GM10847 (cell line): ENCODE measurements around the gene RPS26.

Source experiments
- POLR2A ChIP-seq: IDR thresholded peaks from 2 replicates; pipeline ENCODE4 v1.6.1; 2011; ENCODE audit not compliant: insufficient read length; ENCODE audit errors: extremely low read depth

Gene RPS26

GRCh38 chr12:56041552-56042429 is at the start of gene RPS26:
Gene RPS26, plus strand, starts transcription at chr12:56041918. Its CDS starts 249 bp downstream, at chr12:56042167.
- TF ChIP-seq POLR2A: peak; percentile 99

DNA sequence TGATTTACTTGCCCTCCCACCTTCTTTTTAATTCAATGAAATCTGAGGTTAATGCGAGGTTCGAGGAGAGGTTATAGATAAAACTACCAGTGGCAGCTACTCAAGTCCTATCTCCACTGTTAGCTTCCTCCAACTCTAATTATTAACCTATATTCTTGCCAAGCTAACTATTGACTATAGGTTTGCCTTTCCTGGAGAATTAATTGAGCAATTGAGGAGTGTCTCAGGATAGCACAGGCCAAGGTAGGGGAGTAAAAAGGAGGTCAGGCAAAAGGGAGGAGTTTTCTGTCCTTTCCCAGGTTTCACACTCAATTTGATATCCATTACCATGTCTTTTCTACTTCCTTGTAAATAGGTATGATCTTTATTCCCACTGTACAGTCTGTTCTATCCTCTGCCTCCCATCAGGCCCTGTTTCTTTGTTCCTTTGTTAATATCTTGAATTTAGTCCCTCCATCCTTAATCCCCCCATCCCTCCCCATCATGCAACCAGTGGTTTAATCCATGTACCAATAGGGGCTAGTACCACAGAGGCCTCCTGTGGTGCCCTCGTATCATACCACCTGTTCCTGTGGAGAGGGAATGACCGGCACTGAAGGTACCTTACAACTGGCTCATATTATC is 48.4 kb upstream of the RPS26 start:
- TF ChIP-seq POLR2A: no peak

- no peak for TF ChIP-seq POLR2A
Measured at GRCh38 chr12:55995366-55995765, 46.4 kb upstream of the RPS26 start.

DNA sequence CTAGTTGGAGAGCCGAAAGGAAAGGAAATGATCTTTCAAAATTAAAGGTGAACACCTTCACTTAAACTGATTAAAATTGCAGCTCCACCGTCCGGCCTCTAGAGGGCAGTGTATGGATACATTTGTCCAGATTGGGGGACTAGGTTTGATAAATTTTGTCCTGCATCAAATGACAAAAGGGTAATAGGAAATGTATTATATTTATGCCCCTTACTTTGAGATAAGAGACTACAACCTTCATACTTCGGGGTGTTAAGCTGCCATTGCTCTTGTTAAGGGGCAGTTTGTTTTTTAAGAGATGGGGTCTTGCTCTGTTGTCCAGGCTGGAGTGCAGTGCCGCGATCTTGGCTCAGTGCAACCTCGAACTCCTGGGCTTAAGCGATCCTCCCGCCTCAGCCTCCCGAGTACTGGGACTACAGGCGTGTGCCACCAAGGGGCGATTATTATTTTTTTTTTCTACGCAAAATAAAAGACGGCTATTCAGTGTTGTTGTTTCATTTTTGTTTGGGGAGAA is 45.5 kb upstream of the RPS26 start:
- TF ChIP-seq POLR2A: no peak

DNA sequence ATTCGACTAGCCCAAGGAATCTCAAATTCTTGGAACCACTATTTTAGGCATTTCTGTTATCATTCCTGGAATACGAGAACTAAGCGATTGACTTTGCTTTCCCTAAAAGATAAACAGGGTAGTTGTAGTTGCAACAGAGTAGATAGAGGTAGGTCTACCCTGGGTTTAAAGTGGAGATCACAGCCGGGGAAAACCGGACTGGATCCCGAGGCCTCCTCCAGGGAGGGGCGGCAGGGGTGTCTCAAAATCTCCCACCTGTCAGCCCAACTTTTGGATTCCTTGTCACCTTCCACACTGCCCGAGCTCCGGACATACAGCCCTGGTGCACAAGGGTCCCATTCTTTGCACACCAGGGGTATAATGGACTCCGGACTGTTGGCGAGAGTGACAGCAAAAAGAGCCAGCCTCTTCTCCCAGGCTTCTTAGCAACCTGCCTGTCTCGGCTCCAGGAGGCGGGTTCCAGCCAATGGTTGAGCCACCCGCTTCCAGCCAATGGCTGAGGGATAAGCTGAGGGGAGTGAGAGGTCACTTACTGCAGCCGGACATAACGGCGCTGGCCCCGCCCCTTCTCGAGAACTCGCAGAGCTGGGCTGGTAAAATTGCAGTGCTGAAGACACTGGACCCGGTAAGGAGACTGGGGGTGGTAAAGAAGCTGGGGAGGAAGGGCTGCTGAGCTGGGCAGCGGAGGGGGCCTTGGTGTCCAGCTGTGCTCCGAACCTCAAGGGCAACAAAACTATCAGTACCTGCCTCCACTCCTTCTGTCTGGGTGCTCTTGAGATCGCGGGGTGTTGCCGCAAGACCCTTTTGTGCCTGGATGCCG is 44.8 kb upstream of the RPS26 start, which contains the start of gene SUOX:
TSS of gene SUOX (plus strand) at position 562 of the 820 bp plus-strand sequence. CDS start 4,946 bp downstream, outside the sequence.
- TF ChIP-seq POLR2A: peak; percentile 19

DNA sequence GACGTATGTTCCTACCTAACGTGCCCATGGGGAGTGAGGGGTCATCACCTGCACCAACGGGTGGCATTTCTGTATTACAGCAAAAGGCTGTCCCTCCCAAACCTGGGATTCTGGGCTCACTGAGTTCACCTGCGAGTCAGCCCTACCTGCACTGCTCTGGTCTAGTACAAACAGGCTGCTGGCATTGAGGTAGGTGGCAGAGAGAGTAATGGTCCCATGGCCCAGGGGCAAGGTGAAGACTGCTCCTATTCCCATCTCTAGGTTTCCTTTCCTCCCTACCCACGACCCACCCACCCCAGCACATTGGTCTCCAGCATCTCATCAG is 44.2 kb upstream of the RPS26 start:
- no peak for TF ChIP-seq POLR2A

- no peak for TF ChIP-seq POLR2A
Measured at GRCh38 chr12:56001487-56002100, 40.1 kb upstream of the RPS26 start.

DNA sequence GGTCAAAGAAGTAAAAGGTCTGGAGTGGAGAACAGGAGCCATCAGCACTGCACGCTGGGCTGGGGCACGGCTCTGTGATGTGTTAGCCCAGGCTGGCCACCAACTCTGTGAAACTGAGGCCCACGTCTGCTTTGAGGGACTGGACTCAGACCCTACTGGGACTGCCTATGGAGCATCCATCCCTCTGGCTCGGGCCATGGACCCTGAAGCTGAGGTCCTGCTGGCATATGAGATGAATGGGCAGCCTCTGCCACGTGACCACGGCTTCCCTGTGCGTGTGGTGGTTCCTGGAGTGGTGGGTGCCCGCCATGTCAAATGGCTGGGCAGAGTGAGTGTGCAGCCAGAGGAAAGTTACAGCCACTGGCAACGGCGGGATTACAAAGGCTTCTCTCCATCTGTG is 37.5 kb upstream of the RPS26 start:
- TF ChIP-seq POLR2A: no peak

DNA sequence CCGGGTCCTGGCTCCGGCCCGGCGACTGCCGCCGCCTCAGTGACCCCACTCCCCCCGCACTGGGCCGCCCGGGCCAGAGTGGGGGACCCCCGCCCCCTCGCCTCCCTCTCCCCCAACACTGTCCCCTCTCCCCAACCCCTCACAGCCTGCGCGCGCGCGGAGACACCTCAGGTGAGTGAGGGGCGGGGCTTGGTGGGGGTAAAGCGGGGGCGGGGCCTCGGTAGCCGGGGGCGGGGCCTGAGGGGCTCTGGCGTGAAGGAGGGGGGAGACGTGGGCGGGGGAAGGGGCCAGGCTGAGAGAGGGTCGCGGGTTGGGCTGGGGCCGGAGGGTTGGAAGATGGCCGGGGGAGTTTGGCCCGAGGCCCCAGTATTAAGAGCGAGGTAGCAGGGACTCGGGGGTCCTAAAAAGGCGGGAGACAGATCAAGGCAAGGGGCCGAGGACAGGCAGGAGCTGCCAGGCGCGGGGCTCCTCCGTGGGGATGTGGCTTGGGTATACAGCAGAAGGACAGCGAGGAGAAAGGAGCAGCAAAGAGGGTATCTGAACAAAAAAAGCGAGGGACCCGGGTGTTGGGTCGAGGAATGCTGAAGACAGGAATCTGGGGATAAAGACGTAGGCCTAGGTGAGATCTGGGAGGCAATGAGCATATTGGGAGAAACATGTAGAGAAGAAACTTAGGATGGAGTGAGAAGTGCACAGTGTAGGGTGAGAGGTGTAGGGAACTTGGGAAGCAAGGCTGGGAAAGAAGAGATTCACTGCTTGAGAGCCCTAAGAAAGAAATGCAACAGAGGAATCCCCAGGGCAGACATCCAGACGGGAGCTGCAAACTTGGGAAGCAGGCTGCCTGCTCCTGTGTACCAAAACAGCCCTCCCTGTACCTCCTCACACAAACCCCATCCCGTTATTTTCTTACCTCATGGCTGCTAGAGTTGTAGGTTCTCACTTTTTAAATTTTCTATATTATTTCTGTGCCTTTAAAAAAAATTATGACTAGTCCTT is 33.9 kb upstream of the RPS26 start:
- no peak for TF ChIP-seq POLR2A

- TF ChIP-seq POLR2A: no peak
Measured at GRCh38 chr12:56010111-56010570, 31.6 kb upstream of the RPS26 start.

DNA sequence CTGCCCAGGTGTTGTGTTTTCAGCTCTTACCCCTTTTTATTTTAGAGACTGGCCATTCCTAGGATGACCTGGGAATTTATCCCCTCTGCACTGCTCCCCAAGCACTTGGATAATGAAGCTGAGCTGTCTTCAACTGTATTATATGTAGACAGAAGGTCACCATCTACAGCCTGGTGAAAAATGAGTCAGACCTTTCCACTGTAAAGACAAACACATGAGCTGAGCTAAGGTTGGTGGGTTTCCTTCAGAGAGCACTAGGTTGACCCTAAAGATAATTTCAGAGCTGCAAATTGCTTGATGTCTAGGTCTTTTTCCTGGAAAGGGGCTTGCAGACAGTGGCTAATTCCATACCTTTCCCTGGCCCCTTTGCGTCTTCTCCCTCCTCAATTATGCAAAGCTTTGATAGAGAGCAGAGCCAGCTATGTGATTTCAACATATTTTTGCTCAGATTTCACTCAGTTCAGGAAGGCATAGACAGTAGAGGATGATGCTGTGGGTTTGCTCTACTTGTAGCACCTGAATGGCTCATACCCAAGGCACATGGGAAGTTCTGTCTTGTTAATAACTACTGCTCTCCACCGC is 30.1 kb upstream of the RPS26 start:
- TF ChIP-seq POLR2A: no peak

DNA sequence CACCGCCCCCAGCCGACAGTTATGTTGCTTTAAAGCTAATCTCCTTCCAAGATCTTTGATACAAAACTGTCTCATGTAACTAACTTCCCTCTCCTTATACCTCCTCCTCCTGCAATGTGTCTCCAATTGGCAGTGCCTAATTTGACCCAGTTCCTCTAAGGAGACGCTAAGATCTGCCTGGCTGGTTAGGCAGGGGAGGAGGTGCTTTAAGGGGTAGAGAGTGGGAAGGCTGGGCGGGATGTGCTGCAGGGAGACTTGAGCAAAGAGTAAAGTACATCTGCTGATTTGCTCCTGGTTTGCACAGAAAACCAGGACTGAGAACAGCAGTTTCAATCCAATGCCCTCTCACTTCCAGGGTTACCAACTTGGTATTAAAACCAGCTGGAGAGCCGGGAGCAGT is 28.2 kb upstream of the RPS26 start:
- no peak for TF ChIP-seq POLR2A

- TF ChIP-seq POLR2A: no peak
Measured at GRCh38 chr12:56014205-56014604, 27.5 kb upstream of the RPS26 start.

DNA sequence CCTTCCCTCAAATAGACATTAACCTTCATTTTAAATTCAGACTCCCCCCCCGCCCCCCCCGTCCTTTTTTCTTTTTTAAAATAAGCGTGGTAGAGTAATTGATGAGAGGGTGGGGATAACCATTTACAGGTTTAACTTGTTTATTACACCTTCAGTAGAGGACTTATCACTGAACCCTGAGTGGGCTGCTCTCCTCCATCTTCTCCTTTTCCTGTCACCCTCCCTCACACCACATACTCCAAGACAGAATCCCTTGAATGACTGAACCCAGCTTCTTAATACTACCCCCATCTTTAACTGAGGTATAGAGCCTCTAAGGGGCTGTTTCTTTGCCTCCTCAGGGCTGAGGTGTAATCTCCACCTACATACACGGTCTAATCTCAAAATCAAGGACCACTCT is 24.5 kb upstream of the RPS26 start:
- TF ChIP-seq POLR2A: no peak

GRCh38 chr12:56018356-56018755 is 23.4 kb upstream of the RPS26 start:
- no peak for TF ChIP-seq POLR2A
